Subcutaneous adipose tissue (tissue), 4 donors: ENCODE results near the gene NAGA. TPM values are rescaled to one million over a fixed set of nuclear protein-coding genes. Genes with fewer than 3 reads are reported as not detected.

Source experiments
- total RNA-seq, 4 donors: library from RNA; depleted of rRNA; stranded (reverse); fragments of >200 nt; gene quantifications; one replicate each; pipeline ENCODE4 v1.1.0, GENCODE V29; 2016
- TF ChIP-seq, protein P1 (sequence below): fragments of 450-650 bp; IDR thresholded peaks from one replicate; pipeline ENCODE4 v1.5.1; 2016; ENCODE audit warnings: low read depth, mild to moderate bottlenecking, control low read depth, antibody characterized with exemption, moderate library complexity

NAGA gene
- total RNA-seq, 4 donors from 2014 or later: 16.2 to 56.1 (median 31.1) TPM

GRCh38 chr22:42078469-42079318 lies 8.1 kb upstream of the NAGA start:
- TF ChIP-seq, protein P1, sequence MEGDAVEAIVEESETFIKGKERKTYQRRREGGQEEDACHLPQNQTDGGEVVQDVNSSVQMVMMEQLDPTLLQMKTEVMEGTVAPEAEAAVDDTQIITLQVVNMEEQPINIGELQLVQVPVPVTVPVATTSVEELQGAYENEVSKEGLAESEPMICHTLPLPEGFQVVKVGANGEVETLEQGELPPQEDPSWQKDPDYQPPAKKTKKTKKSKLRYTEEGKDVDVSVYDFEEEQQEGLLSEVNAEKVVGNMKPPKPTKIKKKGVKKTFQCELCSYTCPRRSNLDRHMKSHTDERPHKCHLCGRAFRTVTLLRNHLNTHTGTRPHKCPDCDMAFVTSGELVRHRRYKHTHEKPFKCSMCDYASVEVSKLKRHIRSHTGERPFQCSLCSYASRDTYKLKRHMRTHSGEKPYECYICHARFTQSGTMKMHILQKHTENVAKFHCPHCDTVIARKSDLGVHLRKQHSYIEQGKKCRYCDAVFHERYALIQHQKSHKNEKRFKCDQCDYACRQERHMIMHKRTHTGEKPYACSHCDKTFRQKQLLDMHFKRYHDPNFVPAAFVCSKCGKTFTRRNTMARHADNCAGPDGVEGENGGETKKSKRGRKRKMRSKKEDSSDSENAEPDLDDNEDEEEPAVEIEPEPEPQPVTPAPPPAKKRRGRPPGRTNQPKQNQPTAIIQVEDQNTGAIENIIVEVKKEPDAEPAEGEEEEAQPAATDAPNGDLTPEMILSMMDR: no peak

DNA sequence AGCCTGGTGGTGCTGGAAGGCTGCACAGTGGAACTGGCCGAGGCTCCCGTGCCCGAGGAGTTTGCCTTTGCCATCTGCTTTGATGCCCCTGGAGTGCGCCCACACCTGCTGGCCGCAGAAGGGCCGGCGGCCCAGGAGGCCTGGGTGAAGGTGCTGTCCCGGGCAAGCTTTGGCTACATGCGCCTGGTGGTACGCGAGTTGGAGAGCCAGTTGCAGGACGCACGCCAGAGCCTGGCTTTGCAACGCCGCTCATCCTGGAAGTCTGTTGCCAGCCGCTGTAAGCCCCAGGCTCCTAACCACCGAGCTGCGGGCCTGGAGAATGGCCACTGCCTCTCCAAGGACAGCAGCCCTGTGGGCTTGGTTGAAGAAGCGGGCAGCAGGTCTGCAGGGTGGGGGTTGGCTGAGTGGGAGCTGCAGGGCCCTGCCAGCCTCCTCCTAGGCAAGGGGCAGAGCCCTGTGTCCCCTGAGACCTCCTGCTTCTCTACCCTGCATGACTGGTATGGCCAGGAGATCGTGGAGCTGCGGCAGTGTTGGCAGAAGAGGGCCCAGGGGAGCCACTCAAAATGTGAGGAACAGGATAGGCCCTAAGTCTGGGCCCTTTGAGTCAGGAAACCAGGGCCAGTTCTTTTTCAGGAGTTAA lies 7.0 kb upstream of the NAGA start:
- TF ChIP-seq, protein P1: no peak

DNA sequence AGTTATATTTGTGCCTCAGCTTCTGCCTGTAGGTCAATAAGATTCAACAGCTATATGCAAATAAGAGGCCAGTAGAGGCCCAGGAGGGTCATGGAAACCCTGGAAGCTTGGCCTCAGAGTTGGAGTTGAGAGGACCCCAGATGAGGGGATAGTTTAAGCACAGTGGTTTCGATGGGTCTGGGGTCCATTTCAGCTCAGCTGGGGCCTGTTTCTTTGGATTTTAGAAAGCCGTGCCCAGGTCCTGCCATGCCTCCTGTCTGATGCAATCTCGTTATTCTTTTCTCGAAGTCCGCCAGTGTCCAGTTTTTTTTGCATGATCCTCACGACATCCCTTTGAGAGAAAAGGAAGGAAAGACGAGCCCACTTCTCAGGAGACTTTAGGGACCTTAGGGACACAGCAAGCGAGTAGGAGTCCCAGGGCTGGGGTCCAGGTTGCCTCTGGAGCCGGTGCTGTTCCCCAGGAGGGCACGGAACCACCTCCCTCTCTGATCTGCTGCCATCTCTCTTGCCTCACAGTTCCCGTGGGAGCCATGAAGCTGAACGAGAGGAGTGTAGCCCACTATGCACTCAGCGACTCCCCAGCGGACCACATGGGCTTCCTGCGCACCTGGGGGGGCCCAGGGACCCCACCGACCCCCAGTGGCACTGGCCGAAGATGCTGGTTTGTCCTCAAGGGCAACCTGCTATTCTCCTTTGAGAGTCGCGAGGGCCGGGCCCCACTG lies 6.3 kb upstream of the NAGA start:
- TF ChIP-seq, protein P1: no peak

DNA sequence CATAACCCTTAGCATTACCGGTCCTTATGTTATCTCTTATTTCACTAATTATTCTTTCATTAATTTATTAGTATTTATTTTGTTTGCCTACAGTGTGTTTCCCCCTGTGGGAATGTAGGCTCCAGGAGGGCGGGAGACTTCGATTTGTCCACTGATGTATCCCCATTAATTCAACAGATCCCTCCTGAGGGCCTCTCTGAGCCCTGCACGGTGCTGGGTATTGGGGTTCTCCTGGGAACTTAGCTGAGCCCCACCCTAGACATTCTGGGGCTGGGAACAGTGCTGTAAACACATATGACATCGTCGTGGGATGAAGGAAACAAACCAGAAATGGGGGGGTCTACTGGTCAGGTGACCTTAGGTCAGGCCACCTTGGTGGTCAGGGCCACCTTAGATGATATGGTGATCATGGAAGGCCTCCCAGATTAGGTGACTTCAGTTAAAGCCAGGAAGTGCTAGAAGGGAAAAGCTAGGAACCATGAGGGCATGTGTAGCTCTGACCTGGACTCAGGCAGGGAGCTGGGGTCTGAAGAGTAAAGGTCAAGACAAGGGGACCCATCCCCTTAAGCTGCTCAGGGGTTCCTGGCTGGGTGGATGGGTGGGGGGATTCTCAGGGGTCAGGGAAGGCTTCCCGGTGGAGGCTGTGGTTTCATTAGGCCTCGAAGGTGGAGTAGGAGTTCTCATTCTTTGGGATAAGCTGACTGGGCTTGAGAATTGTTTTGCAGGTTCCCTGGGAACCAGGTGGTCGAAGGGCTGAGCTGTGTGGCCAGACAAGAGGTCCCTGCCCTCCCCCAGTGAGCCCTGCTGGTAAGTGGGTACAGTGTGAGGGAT lies 4.4 kb upstream of the NAGA start:
- TF ChIP-seq, protein P1: no peak

DNA sequence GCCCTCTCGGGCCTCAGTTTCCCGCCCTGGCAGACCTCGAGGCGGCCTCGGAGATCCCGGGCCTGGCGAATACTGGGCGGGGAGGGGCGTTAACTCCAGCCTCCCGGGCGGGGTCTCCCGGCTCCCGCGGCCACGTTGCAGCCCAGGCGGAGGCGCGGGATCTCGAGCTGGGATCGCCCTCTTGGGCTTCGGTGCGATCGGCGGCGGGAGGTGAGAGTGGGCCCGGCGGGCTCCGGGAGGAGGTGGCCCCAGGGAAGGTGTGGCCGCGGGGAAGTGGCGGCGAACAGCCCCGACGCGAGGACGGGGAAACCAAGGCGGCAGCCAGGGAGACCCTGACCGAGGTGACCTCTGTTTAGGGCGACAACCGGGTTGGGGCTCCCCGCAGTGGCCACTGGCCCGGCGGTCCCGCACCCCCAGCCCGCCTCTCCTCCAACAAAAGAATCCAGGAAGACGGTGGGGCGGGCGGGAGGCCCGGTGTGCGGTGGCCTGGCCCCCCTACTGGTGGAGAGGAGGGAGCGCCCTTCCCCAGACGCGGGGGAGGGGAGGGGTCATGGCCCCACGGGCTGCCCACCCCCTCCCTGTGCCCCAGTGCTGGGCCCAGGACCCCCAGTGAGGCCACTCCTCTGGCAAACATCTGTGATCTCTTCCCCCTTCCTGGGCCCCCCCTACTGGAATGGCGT lies 3.7 kb upstream of the NAGA start, which contains the start of gene PHETA2:
Gene PHETA2 (plus strand): TSS at position 117 of the 680 bp plus-strand sequence. CDS start 3,046 bp downstream, outside the sequence.
- TF ChIP-seq, protein P1: no peak

DNA sequence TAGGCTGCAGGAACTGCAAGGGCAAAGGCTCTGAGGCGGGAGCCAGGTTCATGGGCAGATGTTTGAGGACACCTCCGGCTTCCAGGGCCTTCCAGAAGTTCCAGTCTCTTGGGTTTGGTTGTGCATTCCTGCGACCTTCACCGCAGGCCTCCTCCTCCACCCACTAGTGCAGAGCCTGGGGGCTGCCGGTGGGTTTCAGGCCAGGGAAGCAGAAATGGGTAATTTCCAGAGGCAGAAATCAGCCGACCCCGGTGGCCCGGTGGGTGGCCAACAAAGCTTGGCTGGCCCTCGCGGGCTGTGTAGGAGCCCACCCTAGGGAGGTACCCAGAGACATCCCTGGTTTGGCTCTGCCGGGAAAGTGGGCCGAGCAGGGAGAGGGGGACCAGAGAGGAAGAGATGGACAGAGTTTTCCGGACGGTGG lies 3.0 kb upstream of the NAGA start:
- TF ChIP-seq, protein P1: no peak
